WTC11 (cell line): ENCODE results near the gene SGF29.

ENCODE experiments used
- CREM ChIP-seq: sonication (generic); formaldehyde crosslinking; IDR thresholded peaks from 2 replicates; pipeline ENCODE4 v1.8.1; 2022; ENCODE audit warnings: mild to moderate bottlenecking, missing genetic modification reagents, moderate library complexity
- CTCF ChIP-seq: fragments of 200-600 bp; IDR thresholded peaks from 2 replicates; pipeline ENCODE4 v1.8.0; 2022; ENCODE audit warnings: antibody characterized with exemption
- GABPB1 ChIP-seq: sonication (generic); formaldehyde crosslinking; IDR thresholded peaks from 2 replicates; pipeline ENCODE4 v1.8.1; 2023; ENCODE audit warnings: mild to moderate bottlenecking, missing genetic modification reagents
- PREB ChIP-seq: sonication (generic); formaldehyde crosslinking; IDR thresholded peaks from 2 replicates; pipeline ENCODE4 v1.8.1; 2022; ENCODE audit warnings: mild to moderate bottlenecking, missing genetic modification reagents, moderate library complexity, borderline replicate concordance
- ZNF423 ChIP-seq: fragments of 250-450 bp; sonication (Bioruptor Pico); IDR thresholded peaks from 2 replicates; pipeline ENCODE4 v2.1.2; 2022; ENCODE audit warnings: mild to moderate bottlenecking, moderate library complexity

DNA sequence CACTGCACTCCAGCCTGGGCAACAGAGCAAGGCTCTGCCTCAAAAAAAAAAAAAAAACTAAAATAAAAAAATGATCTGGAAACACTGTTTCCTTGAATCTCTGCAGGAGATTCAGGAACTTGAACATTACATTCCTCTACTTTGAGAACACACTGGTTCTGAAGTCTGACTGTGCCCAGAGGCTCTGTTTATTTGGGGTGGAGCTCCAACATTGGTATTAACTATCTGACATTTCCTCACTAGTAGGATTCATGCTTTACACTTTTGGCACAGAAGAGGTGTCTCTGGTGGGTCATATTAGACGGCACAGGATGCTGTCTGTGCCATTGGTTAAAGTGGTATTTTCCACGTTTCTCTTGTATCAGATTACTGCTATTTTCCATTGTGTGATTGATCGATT lies 32.7 kb downstream of the SGF29 start:
- no peak for TF ChIP-seq ZNF423 (CRISPR knock-in tag)
- TF ChIP-seq PREB (CRISPR knock-in tag) = no peak
- TF ChIP-seq CREM = no peak
- TF ChIP-seq CTCF = no peak
- TF ChIP-seq GABPB1 = no peak
